ENCODE results near the gene KCNAB1.

The KCNAB1 gene

GRCh38 chr3:156349978-156350377, 229.6 kb downstream of the KCNAB1 start:
- no peak overlapping the region for H3K9ac ChIP-seq (ENCODE audit: low read depth, low read length)
- H3K36me3 ChIP-seq (ENCODE audit: control insufficient read depth, insufficient read depth, low read length) = no peaks in the 10 kb centered on the region
- no peaks in the 10 kb centered on the region for H3K27me3 ChIP-seq (ENCODE audit: control insufficient read depth, insufficient read depth, low read length)
- no peak overlapping the region for H3K4me3 ChIP-seq (ENCODE audit: low read depth, low read length)
- peaks cover 8% of the 10 kb centered on the region for H3K4me1 ChIP-seq (ENCODE audit: control insufficient read depth, insufficient read depth, low read length)
- no peaks in the 10 kb centered on the region for H3K9me3 ChIP-seq (ENCODE audit: control insufficient read depth, insufficient read depth, low read length)

DNA sequence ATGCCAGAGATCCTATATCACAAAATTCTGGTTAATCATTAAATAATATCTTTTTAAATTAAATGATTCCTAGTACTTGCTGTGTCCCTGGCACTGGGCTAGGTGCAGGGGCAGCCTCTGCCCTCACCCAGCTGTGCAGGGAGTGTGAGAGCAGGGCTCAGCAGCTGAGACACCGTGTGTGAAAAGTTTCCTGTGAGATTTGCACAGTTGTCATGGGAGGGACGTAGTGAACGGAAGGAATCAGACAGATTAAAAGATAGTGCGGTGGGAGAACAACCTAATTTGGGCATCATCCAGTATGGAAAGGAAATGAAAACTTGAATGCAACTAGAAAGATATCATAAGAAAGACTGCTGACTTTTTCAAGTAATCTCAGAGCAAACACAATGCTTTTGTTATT, 230.4 kb downstream of the KCNAB1 start:
- Histone ChIP-seq H3K9me3 (ENCODE audit: control insufficient read depth, insufficient read depth, low read length) (no peaks in the 10 kb centered on the region), H3K36me3 (ENCODE audit: control insufficient read depth, insufficient read depth, low read length) (no peaks in the 10 kb centered on the region), H3K27me3 (ENCODE audit: control insufficient read depth, insufficient read depth, low read length) (no peaks in the 10 kb centered on the region), H3K4me1 (ENCODE audit: control insufficient read depth, insufficient read depth, low read length) (peaks cover 8% of the 10 kb centered on the region), H3K4me3 (ENCODE audit: low read depth, low read length) (no peak overlapping the region), H3K9ac (ENCODE audit: low read depth, low read length) (no peak overlapping the region)

- Histone ChIP-seq H3K36me3 (ENCODE audit: control insufficient read depth, insufficient read depth, low read length) (no peaks in the 10 kb centered on the region), H3K4me3 (ENCODE audit: low read depth, low read length) (no peak overlapping the region), H3K27me3 (ENCODE audit: control insufficient read depth, insufficient read depth, low read length) (no peaks in the 10 kb centered on the region), H3K9me3 (ENCODE audit: control insufficient read depth, insufficient read depth, low read length) (no peaks in the 10 kb centered on the region), H3K9ac (ENCODE audit: low read depth, low read length) (no peak overlapping the region), H3K4me1 (ENCODE audit: control insufficient read depth, insufficient read depth, low read length) (peaks cover 11% of the 10 kb centered on the region)
These were observed 231.4 kb downstream of the KCNAB1 start for GRCh38 chr3:156351783-156352182.

DNA sequence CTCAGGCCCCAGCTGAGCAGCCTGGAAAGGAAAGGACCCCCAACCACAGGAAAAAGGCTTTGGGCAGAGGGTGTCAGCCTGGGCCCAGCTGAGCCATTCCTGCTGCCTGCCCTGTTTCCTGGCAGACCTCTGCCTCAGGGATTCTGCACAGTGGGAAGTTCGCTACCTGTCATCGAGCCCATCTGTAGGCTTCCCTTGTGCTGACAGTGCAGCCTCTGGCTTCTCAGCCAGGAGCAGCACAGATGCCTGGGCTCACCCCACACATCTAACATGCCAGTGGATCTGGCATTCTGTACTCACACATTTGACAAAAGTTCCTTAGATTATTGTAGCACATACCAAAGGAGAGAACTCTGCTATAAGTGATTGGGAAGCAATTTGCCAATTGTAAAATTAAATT, 232.3 kb downstream of the KCNAB1 start:
- H3K9ac ChIP-seq (ENCODE audit: low read depth, low read length) = no peak overlapping the region
- peaks cover 11% of the 10 kb centered on the region for H3K4me1 ChIP-seq (ENCODE audit: control insufficient read depth, insufficient read depth, low read length)
- no peaks in the 10 kb centered on the region for H3K36me3 ChIP-seq (ENCODE audit: control insufficient read depth, insufficient read depth, low read length)
- no peak overlapping the region for H3K4me3 ChIP-seq (ENCODE audit: low read depth, low read length)
- H3K27me3 ChIP-seq (ENCODE audit: control insufficient read depth, insufficient read depth, low read length) = no peaks in the 10 kb centered on the region
- no peaks in the 10 kb centered on the region for H3K9me3 ChIP-seq (ENCODE audit: control insufficient read depth, insufficient read depth, low read length)

DNA sequence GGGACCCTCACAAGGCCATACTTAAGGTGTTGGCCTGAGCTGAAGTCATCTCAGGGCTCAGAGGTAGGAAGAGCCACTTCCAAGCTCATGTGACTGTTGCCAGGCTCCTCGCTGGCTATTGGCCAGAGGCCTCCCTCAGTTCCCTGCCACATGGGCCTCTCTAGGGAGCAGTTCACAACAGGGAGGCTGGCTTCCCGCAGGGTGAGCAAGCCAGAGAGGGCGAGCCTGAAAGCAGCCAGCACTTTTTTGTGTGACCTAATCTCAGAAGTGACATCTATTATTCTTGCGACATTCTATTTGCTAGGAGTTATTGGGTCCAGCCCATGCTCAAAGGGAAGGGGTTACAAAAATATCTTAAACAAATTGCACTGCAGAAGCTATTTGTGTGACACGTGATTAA, 233.2 kb downstream of the KCNAB1 start:
- no peak overlapping the region for H3K9ac ChIP-seq (ENCODE audit: low read depth, low read length)
- H3K4me1 ChIP-seq (ENCODE audit: control insufficient read depth, insufficient read depth, low read length) = peaks cover 17% of the 10 kb centered on the region
- no peaks in the 10 kb centered on the region for H3K9me3 ChIP-seq (ENCODE audit: control insufficient read depth, insufficient read depth, low read length)
- H3K36me3 ChIP-seq (ENCODE audit: control insufficient read depth, insufficient read depth, low read length) = no peaks in the 10 kb centered on the region
- no peaks in the 10 kb centered on the region for H3K27me3 ChIP-seq (ENCODE audit: control insufficient read depth, insufficient read depth, low read length)
- H3K4me3 ChIP-seq (ENCODE audit: low read depth, low read length) = no peak overlapping the region

GRCh38 chr3:156356537-156357363, 236.4 kb downstream of the KCNAB1 start:
- Histone ChIP-seq H3K9ac (ENCODE audit: low read depth, low read length) (no peak overlapping the region), H3K27me3 (ENCODE audit: control insufficient read depth, insufficient read depth, low read length) (no peaks in the 10 kb centered on the region), H3K4me3 (ENCODE audit: low read depth, low read length) (no peak overlapping the region), H3K4me1 (ENCODE audit: control insufficient read depth, insufficient read depth, low read length) (peaks cover 12% of the 10 kb centered on the region), H3K9me3 (ENCODE audit: control insufficient read depth, insufficient read depth, low read length) (no peaks in the 10 kb centered on the region), H3K36me3 (ENCODE audit: control insufficient read depth, insufficient read depth, low read length) (no peaks in the 10 kb centered on the region)

DNA sequence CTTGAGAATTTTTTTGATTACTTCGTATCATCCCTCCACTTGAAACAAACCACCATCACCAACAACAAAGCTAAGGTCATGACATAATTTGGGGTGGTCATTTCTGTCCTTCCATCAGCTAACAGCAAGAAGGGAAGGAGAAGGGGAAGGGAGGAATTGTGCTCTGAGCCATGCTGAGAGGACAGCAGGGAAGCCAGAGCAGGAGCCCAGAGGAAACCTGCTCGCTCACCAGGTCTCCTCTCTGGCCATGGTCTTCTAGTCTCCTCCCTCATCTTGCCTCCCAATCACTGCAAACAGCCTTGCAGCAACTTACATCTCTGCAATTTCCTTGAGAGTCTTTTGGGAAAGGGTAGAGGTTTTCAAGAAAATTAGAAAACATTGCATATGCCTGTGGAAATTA, 237.9 kb downstream of the KCNAB1 start:
- H3K36me3 ChIP-seq (ENCODE audit: control insufficient read depth, insufficient read depth, low read length) = no peaks in the 10 kb centered on the region
- H3K4me1 ChIP-seq (ENCODE audit: control insufficient read depth, insufficient read depth, low read length) = peaks cover 12% of the 10 kb centered on the region
- no peak overlapping the region for H3K4me3 ChIP-seq (ENCODE audit: low read depth, low read length)
- H3K9me3 ChIP-seq (ENCODE audit: control insufficient read depth, insufficient read depth, low read length) = no peaks in the 10 kb centered on the region
- H3K9ac ChIP-seq (ENCODE audit: low read depth, low read length) = no peak overlapping the region
- no peaks in the 10 kb centered on the region for H3K27me3 ChIP-seq (ENCODE audit: control insufficient read depth, insufficient read depth, low read length)

GRCh38 chr3:156359368-156359767, 239.0 kb downstream of the KCNAB1 start:
- H3K9me3 ChIP-seq (ENCODE audit: control insufficient read depth, insufficient read depth, low read length) = no peaks in the 10 kb centered on the region
- H3K36me3 ChIP-seq (ENCODE audit: control insufficient read depth, insufficient read depth, low read length) = no peaks in the 10 kb centered on the region
- peaks cover 12% of the 10 kb centered on the region for H3K4me1 ChIP-seq (ENCODE audit: control insufficient read depth, insufficient read depth, low read length)
- no peak overlapping the region for H3K9ac ChIP-seq (ENCODE audit: low read depth, low read length)
- no peak overlapping the region for H3K4me3 ChIP-seq (ENCODE audit: low read depth, low read length)
- H3K27me3 ChIP-seq (ENCODE audit: control insufficient read depth, insufficient read depth, low read length) = no peaks in the 10 kb centered on the region

- H3K36me3 ChIP-seq (ENCODE audit: control insufficient read depth, insufficient read depth, low read length) = no peaks in the 10 kb centered on the region
- H3K9me3 ChIP-seq (ENCODE audit: control insufficient read depth, insufficient read depth, low read length) = no peaks in the 10 kb centered on the region
- H3K27me3 ChIP-seq (ENCODE audit: control insufficient read depth, insufficient read depth, low read length) = no peaks in the 10 kb centered on the region
- no peak overlapping the region for H3K4me3 ChIP-seq (ENCODE audit: low read depth, low read length)
- no peak overlapping the region for H3K9ac ChIP-seq (ENCODE audit: low read depth, low read length)
- peaks cover 12% of the 10 kb centered on the region for H3K4me1 ChIP-seq (ENCODE audit: control insufficient read depth, insufficient read depth, low read length)
These were observed 239.7 kb downstream of the KCNAB1 start for GRCh38 chr3:156360083-156360482.

- no peaks in the 10 kb centered on the region for H3K36me3 ChIP-seq (ENCODE audit: control insufficient read depth, insufficient read depth, low read length)
- H3K4me3 ChIP-seq (ENCODE audit: low read depth, low read length) = no peak overlapping the region
- H3K27me3 ChIP-seq (ENCODE audit: control insufficient read depth, insufficient read depth, low read length) = no peaks in the 10 kb centered on the region
- peaks cover 19% of the 10 kb centered on the region for H3K4me1 ChIP-seq (ENCODE audit: control insufficient read depth, insufficient read depth, low read length)
- H3K9ac ChIP-seq (ENCODE audit: low read depth, low read length) = no peak overlapping the region
- H3K9me3 ChIP-seq (ENCODE audit: control insufficient read depth, insufficient read depth, low read length) = no peaks in the 10 kb centered on the region
These were observed 240.6 kb downstream of the KCNAB1 start for GRCh38 chr3:156360963-156361362.

GRCh38 chr3:156366559-156366958, 246.2 kb downstream of the KCNAB1 start:
- peaks cover 12% of the 10 kb centered on the region for H3K4me1 ChIP-seq (ENCODE audit: control insufficient read depth, insufficient read depth, low read length)
- no peaks in the 10 kb centered on the region for H3K9me3 ChIP-seq (ENCODE audit: control insufficient read depth, insufficient read depth, low read length)
- H3K27me3 ChIP-seq (ENCODE audit: control insufficient read depth, insufficient read depth, low read length) = no peaks in the 10 kb centered on the region
- H3K9ac ChIP-seq (ENCODE audit: low read depth, low read length) = no peak overlapping the region
- H3K4me3 ChIP-seq (ENCODE audit: low read depth, low read length) = no peak overlapping the region
- H3K36me3 ChIP-seq (ENCODE audit: control insufficient read depth, insufficient read depth, low read length) = no peaks in the 10 kb centered on the region

DNA sequence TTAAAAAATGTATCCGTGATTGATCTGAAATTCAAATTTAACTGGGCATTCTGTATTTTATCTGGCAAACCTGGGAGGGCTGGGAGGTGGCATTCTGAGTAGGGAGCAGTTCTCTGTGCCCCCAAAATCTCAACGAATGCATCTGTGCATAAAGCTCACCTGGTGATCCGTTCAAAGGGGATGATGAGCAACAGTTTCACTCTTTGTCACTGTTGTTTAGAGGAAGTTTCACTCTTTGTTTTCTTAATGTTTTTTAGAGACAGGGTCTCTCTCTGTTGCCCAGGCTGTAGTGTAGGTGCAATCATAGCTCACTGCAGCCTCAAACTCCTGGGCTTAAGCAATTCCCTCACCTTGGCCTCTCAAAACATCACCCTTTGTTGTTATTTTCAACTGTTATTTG, 247.8 kb downstream of the KCNAB1 start:
- H3K4me1 ChIP-seq (ENCODE audit: control insufficient read depth, insufficient read depth, low read length) = peaks cover 20% of the 10 kb centered on the region
- no peak overlapping the region for H3K9ac ChIP-seq (ENCODE audit: low read depth, low read length)
- no peaks in the 10 kb centered on the region for H3K36me3 ChIP-seq (ENCODE audit: control insufficient read depth, insufficient read depth, low read length)
- H3K4me3 ChIP-seq (ENCODE audit: low read depth, low read length) = no peak overlapping the region
- H3K9me3 ChIP-seq (ENCODE audit: control insufficient read depth, insufficient read depth, low read length) = no peaks in the 10 kb centered on the region
- H3K27me3 ChIP-seq (ENCODE audit: control insufficient read depth, insufficient read depth, low read length) = no peaks in the 10 kb centered on the region
